Stimulated activated naive CD4-positive, alpha-beta T cell (primary cell): ENCODE measurements around the gene KCNH4.

Experiments used
- DNase-seq, 6 experiments: peaks; one replicate each; lab custom pipeline; 2025; lab: John Stamatoyannopoulos, UW

Gene KCNH4

DNA sequence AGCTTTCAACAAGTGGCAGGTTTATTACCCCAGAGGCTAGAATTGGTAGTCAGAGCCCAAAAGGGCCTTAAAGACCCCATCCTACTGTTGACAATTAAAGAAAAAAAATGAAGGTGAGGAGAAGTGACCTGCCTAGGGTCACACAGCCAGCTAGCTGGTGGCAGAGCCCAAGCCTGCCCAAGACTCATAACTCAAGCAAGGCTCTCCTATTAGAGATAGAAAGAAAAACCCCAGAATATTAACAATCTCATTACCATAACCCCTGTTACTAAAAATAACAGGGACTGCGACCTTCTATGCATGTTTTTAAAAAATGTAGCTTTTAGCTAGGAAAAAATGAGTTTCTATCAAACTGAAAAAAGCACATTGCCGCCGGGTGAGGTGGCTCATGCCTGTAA, 44.3 kb downstream of the KCNH4 start:
- no peak for DNase-seq

DNA sequence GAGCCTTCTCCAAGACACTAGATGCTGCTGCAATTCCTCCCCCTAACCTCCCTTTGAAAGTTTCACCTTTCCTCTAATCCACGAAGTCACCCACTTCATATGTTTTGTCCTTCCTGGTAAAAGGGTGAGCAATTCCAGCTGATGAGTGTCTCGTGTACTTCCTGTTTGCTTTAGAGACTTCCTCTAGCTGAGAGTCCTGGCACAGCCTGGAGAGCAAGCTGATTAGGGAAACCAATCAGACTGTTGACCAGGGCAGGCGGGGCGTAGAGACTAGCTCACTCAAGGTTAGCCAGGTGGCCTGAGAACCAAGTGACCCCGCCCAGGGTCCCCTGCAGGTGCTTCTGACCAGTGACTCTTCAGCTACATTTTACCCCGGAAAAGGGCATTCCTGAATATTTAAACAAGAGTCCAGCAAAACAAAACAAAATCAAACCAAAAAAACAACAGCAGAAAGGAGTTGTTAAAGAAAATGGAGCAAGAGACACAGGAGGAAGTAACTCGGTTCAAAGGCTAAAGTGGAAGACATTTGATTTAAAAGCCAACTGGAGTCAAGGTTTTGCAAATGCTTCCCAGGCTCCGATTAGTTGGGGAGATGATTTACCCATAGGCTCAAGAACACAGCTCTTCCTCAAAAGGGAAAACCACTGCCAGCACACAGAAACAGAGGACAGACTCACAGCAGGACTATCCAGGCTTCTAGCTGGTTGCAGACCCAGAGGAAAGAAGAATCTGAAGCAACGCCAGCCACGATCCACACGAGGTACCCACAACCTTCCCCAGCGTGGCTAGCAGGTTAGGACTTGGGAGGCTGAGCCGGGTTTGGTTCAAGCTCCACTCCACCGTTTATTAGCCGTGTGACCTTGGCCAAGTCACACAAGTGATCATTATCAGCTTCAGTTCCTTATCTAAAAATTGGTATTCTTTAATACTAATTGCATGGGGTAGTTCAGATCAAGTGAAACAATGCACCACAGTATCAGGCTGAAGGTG, 45.0 kb downstream of the KCNH4 start:
- DNase-seq: no peak

DNA sequence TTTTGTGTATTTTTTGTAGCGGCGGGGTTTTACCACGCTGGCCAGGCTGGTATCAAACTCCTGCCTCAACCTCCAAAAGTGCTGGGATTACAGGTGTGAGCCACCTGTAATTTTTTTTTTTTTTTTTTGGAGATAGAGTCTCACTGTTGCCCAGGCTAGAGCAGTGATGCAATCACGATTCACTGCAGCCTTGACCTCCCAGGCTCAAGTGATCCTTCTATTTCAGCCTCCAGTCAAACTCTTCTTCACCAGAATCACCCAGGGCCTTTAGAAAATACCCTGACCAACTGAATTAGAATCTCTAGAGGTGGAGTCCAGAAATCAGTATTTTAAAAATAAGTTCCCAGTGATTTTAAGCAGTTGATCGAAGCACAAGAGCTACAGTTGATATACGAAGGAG, 45.8 kb downstream of the KCNH4 start:
- no peak for DNase-seq

DNA sequence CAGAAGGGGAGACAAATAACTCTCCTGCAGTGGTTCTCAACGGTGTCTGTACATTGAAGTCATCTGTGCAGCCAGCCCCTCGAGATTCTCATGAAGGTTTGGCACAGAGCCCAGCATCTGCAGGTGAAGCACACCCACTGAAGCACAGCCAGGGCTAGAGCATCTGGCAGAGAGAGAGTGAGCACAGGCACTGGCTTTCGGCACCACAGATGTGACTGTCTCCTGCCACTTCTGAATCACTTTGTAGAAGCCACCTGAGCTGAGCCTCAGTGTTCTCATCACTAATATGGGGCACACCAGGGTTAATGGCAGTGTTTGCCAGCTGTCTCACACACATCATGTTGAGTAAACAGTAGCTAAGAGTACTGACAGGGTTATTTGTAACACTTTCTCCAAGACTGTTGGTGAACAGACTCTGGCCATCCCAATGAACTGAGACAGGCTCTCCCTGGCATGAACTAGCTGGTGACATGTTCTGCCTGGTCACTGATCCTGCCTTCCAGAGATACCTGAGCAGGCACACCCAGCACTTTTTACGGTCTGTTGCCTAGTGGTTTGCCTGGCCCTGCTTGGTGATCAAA, 47.4 kb downstream of the KCNH4 start:
- DNase-seq: peak in 3 of 6 experiments; percentile 26 to 48 (median 34)

DNA sequence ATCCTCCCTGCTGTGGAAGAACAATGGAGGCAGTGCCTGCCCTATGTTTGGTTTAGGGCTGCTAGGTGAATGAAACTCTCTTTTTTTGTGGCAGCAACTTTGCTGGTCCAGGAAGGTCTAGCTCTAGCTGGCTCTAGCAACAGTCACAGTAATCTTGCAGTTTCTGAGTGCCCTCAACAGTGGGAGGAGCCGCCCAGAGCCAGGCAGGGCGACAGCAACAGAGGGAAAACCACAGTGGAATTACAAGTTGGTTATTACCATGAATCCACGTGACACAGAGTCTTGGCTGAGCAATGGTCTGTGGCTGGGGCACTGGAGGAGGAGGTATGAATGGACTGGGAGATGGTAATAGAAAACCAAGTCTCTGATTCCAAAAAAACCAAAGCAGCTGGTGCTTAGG, 48.0 kb downstream of the KCNH4 start:
- no peak for DNase-seq

DNA sequence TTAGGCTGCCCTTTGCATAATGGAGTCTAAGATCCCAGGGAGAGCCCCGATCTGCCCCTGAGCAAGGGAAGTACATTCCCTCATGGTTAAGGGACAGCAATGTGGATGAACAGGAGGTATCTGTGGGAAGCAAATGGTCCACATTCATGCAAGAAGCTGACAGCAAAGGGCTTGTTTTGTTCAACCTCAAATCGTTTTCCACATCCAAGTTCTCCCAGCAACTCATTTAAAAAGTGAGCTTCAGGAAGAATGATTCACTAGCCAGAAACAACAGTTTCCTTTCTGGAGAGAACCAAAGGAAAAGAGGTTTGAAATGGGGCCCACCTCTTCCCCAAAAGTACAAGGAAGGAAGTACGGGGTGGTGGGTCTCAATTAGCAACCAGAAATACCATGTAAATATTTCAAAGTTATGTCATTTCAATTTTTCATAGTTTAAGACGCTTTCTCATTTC, 48.9 kb downstream of the KCNH4 start:
- DNase-seq: no peak

DNA sequence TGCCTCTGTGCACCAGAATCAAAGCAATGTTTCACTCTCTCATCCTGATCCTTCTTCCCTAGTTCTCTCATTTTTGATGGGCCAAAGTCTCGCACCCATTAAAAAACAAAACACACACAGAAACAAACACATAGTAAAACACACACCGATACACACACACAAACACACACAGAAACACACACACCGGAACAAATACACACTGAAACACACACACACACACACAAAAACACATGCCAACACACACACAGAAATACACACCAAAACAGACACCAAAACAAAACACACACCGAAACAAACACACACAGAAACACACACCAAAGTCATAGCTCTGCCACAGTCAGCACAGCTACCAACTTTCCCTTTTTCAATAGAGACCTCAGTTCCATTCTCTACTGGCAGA, 49.7 kb downstream of the KCNH4 start:
- no peak for DNase-seq

DNA sequence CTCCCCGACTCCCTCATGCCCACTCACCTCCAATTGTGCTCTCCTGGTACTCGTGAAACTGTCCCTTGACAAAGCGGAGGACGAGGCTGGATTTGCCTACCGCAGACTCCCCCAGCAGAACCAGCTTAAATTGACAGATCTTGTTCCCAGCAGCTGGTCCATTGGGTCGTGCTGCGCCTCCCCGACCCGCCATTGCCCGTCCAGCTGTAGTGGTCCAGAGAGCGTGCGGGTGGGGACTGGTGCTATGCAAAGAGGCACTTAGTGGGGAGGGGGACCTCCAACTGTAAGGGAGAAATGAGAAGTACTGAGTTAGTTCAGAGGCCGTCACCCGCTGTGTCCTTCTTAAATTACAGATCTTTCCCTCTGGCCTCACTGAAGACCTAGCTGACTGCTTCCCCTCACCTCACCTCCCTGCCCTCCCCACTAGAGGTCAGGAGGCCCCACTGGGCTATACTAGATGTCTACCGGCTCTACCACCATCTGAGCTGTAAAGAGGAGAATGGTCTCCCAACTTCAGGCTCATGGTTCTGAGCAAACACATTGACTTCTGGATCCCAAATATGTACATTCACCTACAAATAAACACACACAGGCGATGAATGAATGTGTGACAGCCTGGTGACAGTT, 50.5 kb downstream of the KCNH4 start:
- no peak for DNase-seq

DNA sequence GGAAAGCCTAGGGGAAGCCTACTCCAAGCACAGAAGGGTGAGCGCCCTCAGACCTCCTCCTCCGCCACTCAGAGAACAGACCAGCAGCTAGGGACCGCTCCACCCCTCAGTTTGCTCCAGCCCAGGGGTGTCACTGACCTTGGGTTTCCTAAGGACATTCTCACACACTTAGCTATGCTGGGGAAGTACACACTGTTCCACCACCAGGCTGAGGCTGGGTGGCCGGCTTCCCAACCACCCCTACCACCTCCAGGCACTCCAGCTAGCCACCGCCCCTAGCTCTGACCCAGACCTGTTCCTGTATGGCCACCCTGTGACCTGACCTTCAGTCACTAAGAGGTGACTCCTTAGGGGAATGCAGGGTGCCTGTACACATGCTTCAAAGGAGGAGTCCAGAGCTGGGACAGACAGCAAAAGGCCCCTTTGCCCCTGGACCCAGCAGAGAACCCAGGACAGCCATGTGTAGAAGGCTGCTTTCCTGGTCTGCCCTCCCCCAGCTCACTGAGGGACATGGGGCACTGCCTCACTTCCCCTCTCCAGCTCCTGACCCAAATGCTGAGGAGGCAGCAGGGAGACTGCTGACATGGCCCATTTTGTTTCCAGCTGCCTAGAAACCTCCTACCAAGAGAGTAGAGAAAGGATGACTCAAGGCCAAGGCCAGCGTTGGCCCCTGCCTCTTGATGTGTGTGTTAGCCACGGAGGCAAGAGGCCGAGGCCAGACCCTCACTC, 51.7 kb downstream of the KCNH4 start:
- no peak for DNase-seq

DNA sequence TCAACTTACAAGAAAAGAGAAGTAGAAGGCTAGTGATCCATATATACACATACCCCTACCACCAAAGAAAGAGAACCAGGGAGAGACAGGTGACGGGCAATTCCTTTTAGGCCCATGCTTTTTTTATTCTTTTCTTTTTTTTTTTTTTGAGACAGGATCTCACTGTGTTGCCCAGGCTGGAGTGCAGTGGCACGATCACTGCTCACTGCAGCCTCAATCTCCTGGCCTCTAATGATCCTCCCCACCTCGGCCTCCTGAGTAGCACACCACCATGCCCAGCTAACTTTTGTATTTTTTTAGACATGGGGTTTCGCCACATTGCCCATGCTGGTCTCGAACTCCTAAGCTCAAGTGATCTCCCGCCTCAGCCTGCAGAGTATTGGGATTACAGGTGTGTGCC, 53.5 kb downstream of the KCNH4 start:
- no peak for DNase-seq

DNA sequence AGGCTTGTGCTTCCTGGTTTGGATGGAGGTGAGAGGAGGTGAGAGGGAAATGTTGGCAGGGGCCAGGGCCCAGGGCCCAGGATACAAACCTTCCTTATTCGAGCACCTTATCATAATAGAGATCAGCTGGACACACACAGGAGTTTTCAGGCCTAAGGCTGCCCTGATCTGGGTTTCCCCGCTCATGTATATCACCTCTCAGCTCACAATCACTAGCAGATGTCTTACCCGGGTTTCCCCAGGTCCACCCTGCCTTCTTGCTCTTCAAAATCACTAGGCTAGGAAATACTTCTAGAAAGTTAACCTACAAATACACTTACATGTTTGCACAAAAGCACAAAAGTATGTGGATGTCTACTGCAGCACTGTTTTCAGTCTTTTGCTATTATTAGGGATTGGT, 54.1 kb downstream of the KCNH4 start:
- no peak for DNase-seq

DNA sequence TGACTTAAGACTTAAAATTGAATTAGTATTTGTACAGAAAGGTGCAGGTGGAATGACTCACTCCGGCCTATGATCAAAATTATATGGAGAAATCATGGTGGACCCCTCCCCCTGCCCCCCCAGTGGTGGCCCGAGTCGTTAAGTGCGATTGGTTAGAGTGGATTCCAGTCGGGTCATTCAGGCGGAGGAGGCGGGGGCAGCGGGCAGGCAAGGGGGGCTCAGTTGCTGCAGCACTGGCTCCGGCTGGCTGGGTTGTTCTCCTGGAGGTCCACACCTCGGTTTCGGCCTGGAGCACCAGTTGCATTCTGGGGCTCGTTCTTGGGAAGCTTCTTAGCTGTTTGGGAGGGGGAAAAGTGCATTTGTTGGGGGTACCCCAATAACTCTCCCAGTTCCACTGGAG, 55.4 kb downstream of the KCNH4 start:
- DNase-seq: no peak

DNA sequence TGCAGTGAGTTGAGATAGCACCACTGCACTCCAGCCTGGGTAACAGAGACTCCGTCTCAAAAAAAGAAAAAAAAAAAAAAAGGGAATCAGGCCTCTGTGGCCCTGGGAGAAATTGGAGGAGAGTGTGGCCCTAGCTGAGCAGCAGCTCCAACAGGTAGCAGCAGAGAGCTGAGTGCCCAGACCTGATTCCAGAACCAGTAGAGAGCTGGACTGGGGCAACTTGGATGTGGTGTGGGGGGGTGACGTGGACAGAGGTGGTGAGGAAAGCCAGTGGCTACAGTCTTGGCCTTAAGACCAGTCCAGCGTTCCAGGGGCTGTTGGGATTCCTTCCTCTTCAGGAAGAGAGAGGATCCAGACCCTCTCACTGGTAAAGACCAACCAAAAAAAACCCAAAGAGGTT, 56.7 kb downstream of the KCNH4 start:
- no peak for DNase-seq

DNA sequence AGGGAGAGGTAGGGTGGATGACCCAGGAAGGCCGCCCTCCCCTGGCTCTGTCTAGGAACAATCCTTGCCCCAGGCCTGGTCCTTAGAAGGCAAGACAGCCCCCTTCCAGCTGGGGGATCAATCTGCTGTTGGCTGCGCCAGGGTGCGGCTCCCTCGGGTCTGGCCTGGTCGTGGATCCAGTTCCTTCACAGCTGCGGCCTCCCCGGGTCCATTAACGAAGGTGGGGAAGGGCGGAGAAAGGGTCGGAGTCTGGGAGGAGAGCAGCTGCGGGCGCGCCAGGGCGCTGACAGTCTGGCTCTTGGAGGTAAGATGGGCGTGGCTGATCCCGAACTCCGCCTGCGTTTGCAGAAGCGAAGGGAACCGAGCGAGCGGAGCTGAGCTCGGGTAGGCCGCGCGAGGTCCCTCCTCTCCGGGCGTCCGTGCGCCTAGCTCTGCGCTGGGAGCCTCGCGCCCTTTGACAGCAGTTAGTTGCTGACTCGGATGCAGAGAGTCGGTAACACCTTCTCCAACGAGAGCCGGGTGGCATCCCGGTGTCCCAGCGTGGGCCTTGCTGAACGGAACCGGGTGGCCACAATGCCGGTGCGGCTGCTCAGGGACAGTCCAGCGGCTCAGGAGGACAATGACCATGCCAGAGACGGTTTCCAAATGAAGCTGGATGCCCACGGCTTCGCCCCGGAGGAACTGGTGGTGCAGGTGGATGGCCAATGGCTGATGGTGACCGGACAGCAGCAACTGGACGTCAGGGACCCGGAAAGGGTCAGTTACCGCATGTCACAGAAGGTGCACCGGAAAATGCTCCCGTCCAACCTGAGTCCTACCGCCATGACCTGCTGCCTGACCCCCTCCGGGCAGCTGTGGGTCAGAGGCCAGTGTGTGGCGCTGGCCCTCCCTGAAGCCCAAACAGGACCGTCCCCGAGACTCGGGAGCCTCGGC, 58.3 kb downstream of the KCNH4 start, which contains the start of gene HSPB9:
Gene HSPB9, plus strand, starts transcription at position 434 of the 933 bp plus-strand sequence. Its CDS starts 47 bp downstream, at position 481.
- DNase-seq: no peak

DNA sequence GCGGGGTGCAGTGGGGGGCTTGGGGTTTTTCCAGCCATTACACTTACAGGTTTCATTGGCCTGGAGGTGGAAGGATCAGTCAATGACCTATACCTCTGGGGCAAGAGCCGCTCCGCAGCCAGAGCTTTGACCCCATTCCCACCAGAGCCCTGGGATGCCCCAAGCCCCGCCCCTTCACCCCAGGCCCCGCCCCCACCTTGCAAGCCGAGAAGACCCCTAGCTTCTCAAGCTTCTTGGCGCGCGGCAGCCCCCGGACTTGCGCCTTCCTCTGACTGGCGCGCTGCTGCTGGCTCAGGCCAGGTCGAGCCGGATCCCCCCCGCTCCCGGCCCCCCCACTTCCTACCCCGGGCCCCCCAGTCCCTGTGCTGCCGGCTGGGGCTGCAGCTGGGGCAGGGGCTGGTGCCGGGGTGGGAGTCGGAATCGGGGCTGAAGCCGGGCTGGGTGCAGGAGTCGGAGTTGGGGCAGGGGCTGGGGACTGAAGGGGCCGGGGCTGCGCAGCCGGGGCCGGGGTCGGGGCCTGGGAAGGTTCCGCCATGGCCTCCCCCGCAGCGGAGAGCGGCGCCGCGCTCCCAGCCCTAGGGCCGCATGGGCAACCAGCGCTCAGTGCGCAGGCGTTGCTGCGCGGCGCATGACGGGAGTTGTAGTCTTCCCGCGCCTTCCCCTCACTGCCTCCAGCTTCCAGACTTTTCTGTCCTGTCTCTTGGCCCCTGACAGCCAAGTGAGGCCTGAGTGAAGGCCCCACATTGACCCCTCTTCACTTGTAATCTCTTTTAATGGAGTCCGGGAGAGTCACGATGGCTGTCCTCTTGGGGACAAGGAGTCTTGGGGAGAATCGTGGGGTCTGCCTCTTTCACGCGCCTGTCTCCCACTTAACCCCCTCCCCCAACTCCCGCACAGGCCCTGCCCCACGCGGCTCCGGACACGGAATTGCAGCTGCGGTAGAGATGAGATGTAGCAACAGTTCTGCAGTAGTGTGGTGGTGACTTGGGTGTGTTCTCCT, 59.9 kb downstream of the KCNH4 start, which contains the start of gene KAT2A:
Gene KAT2A, minus strand, starts transcription at position 598 of the 1,000 bp plus-strand sequence. Its CDS starts 63 bp downstream, at position 535.
- peak; percentile 38 to 73 (median 67) for DNase-seq

DNA sequence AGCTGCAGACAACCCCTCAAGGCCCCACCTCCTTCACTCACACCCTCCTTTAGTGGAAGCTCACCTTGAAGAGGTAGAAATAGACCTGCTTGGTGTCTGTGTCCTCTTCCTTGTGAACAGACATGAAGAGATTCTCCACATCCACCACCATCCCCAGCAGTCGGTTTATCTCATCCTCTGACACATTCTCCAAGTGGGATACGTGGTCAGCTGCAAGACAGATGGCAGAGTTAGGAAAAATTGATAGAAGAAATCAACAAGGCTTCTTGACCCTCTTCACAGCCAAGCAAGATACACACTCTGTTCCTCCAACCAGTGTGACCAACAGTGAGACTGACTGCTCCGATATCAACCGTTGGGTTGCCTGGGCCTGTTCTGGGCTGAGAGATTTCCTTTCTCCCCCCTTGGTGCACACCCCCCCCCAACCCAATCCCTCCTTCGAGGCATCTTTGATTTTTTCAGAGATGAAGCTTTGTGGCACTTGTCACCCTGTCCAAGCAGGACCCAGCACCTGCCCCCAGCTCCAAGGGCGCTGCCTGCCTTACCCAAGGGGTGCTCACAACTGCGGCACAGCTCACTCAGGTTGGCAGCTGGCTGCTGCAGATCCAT, 60.7 kb downstream of the KCNH4 start:
- DNase-seq: no peak

DNA sequence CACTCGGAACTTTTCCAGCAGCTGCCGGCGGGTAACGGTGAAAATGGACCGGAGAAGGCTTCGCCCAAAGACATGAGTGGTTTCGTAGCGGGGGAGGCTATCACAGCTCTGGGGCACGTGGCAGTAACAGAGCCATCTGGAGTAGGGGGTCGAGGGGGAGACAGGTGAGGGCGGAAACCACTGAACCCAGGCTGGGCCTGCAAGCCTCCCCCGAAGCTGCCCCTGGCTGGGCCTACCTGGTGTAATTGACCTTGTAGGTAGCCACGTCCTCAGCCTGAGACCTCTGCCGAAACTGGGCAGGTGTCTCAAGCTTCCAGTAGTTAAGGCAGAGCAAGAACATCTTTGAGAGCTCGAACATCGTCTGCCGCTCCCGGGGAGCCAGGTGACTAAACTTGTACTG, 61.6 kb downstream of the KCNH4 start:
- DNase-seq: no peak

DNA sequence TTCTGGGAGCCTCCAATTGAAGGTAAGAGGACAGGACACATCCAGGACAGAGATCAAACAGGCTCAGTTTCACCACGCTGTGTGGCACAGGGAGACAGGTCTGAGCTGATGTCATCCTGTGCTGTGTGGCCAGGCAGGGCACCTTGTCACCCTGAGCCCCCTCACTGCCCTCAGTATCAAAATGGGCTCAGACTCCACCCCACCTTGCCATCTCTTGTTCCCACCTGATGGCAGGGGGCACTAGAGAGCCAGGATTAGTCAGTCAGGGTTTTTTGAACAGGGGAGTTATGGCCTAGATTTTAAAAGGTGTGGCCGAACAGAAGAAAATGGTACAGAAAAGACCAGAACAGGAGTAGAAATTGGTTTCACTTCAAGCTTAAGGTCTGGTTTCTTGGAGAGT, 62.4 kb downstream of the KCNH4 start:
- DNase-seq: peak in 3 of 6 experiments; percentile 10 to 42 (median 32)

DNA sequence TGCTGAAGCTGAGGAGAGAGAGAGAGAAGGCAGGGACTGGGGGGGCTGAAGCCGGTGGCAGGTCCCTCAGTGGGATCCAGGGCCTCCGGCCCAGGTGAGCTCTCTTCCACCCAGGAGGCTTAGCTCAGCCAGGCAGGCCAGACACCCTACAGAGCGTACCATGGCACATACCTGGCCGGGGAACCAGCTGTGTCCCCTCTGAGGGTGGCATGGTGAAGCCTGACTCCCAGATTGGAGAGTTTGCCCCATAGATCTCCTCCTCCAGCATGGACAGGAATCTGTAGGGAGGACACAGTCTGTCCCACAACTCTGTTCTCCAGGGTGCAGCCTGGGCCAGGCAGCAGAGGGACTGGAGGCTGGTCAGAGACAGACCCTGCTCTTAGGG, 62.8 kb downstream of the KCNH4 start:
- DNase-seq: no peak
